ENCODE results near the gene CUL9.

CUL9 gene

GRCh38 chr6:43149265-43149664 is 32.7 kb upstream of the CUL9 start:
- no peaks in the 10 kb centered on the region for H3F3A ChIP-seq (ENCODE audit: insufficient read depth, low read length)
- H2AFZ ChIP-seq (ENCODE audit: low read length) = no peak overlapping the region
- TF ChIP-seq EZH2phosphoT487 (IDR thresholded peaks at IDR 0.05; ENCODE audit: low read length) (no peak), EZH2 (optimal IDR thresholded peaks at IDR 0.05; ENCODE audit: low read depth, low read length) (no peak), CTCF (IDR thresholded peaks at IDR 0.05; ENCODE audit: low read length) (no peak)
- no peaks in the 10 kb centered on the region for H3K9me2 ChIP-seq (replicated peaks; ENCODE audit: insufficient read depth, low read length)
- DNase-seq = no peak
- H3K36me3 ChIP-seq (replicated peaks; ENCODE audit: insufficient read depth, low read length) = no peaks in the 10 kb centered on the region
- no peak overlapping the region for H3K4me3 ChIP-seq (ENCODE audit: low read length)
- no peaks in the 10 kb centered on the region for H3K79me2 ChIP-seq (ENCODE audit: low read length)
- no peak overlapping the region for H3K4me2 ChIP-seq (ENCODE audit: low read depth, low read length)
- no peak overlapping the region for H3K27ac ChIP-seq (ENCODE audit: low read length)
- no peaks in the 10 kb centered on the region for H3K9me3 ChIP-seq (replicated peaks; ENCODE audit: insufficient read depth, low read length)
- no peak overlapping the region for H3K9ac ChIP-seq (ENCODE audit: low read length)
- H3K27me3 ChIP-seq (replicated peaks; ENCODE audit: insufficient read depth, low read length) = no peaks in the 10 kb centered on the region
- no peaks in the 10 kb centered on the region for H4K20me1 ChIP-seq (ENCODE audit: insufficient read depth, low read length)
- no peaks in the 10 kb centered on the region for H3K4me1 ChIP-seq (ENCODE audit: low read length)

- TF ChIP-seq CTCF (IDR thresholded peaks at IDR 0.05; ENCODE audit: low read length) (no peak), EZH2phosphoT487 (IDR thresholded peaks at IDR 0.05; ENCODE audit: low read length) (no peak), EZH2 (optimal IDR thresholded peaks at IDR 0.05; ENCODE audit: low read depth, low read length) (no peak)
- Histone ChIP-seq H3F3A (ENCODE audit: insufficient read depth, low read length) (no peaks in the 10 kb centered on the region), H3K4me1 (ENCODE audit: low read length) (no peaks in the 10 kb centered on the region), H3K36me3 (replicated peaks; ENCODE audit: insufficient read depth, low read length) (no peaks in the 10 kb centered on the region), H4K20me1 (ENCODE audit: insufficient read depth, low read length) (no peaks in the 10 kb centered on the region), H3K9ac (ENCODE audit: low read length) (no peak overlapping the region), H3K4me2 (ENCODE audit: low read depth, low read length) (no peak overlapping the region), H3K27ac (ENCODE audit: low read length) (no peak overlapping the region), H3K9me2 (replicated peaks; ENCODE audit: insufficient read depth, low read length) (no peaks in the 10 kb centered on the region), H3K79me2 (ENCODE audit: low read length) (no peaks in the 10 kb centered on the region), H2AFZ (ENCODE audit: low read length) (no peak overlapping the region), H3K9me3 (replicated peaks; ENCODE audit: insufficient read depth, low read length) (no peaks in the 10 kb centered on the region), H3K4me3 (ENCODE audit: low read length) (no peak overlapping the region), H3K27me3 (replicated peaks; ENCODE audit: insufficient read depth, low read length) (no peaks in the 10 kb centered on the region)
- no peak for DNase-seq
Observed at GRCh38 chr6:43150051-43150751, 31.8 kb upstream of the CUL9 start.

DNA sequence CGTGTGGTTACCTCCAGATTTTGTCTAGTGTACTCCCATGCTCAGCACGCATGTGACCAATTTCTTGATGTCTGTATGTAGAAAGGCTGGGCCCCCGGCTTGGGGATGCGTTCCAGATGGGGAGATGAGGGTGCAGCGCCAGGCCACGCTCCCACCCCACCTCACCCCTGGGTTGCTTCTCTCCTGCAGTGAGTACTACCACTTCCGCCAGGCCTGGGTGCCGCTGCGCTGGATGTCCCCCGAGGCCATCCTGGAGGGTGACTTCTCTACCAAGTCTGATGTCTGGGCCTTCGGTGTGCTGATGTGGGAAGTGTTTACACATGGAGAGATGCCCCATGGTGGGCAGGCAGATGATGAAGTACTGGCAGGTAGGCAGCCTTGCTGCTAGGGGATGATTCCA is 22.4 kb upstream of the CUL9 start:
- no peak for DNase-seq
- H3K27ac ChIP-seq (ENCODE audit: low read length) = no peak overlapping the region
- TF ChIP-seq CTCF (IDR thresholded peaks at IDR 0.05; ENCODE audit: low read length) = no peak
- no peak for TF ChIP-seq EZH2phosphoT487 (IDR thresholded peaks at IDR 0.05; ENCODE audit: low read length)
- TF ChIP-seq EZH2 (optimal IDR thresholded peaks at IDR 0.05; ENCODE audit: low read depth, low read length) = no peak

More for the DNA sequence above, 22.4 kb upstream of the CUL9 start:
- H3K79me2 ChIP-seq (ENCODE audit: low read length) = no peaks in the 10 kb centered on the region
- H3K4me1 ChIP-seq (ENCODE audit: low read length) = no peaks in the 10 kb centered on the region
- no peak overlapping the region for H2AFZ ChIP-seq (ENCODE audit: low read length)
- H3F3A ChIP-seq (ENCODE audit: insufficient read depth, low read length) = no peaks in the 10 kb centered on the region
- no peaks in the 10 kb centered on the region for H3K9me3 ChIP-seq (replicated peaks; ENCODE audit: insufficient read depth, low read length)
- H3K27me3 ChIP-seq (replicated peaks; ENCODE audit: insufficient read depth, low read length) = no peaks in the 10 kb centered on the region
- no peaks in the 10 kb centered on the region for H4K20me1 ChIP-seq (ENCODE audit: insufficient read depth, low read length)
- H3K4me3 ChIP-seq (ENCODE audit: low read length) = no peak overlapping the region
- no peaks in the 10 kb centered on the region for H3K36me3 ChIP-seq (replicated peaks; ENCODE audit: insufficient read depth, low read length)
- H3K9me2 ChIP-seq (replicated peaks; ENCODE audit: insufficient read depth, low read length) = no peaks in the 10 kb centered on the region
- H3K4me2 ChIP-seq (ENCODE audit: low read depth, low read length) = no peak overlapping the region
- no peak overlapping the region for H3K9ac ChIP-seq (ENCODE audit: low read length)
